Loucy (cell line): ENCODE data around the gene LCTL.
A peak's percentile ranks its signal among the peaks of the same experiment; 100 is the strongest.
"Not testable (repeated sequence)": the region's sequence is repeated elsewhere in the genome, so short reads cannot be mapped to it uniquely, and the experiment has no call there.

Experiments used
- H2AFZ ChIP-seq: fragments of 200-600 bp; sonication (generic); 2 replicates; pipeline ENCODE4 v1.6.0; 2016; ENCODE audit warnings: antibody characterized with exemption, mild to moderate bottlenecking, low read length, moderate library complexity
- H3F3A ChIP-seq: fragments of 200-600 bp; 2 replicates; pipeline ENCODE4 v1.6.0; 2016; ENCODE audit warnings: antibody characterized with exemption, low read depth, mild to moderate bottlenecking
- H3K27me3 ChIP-seq: fragments of 200-600 bp; sonication (generic); 2 replicates; pipeline ENCODE4 v1.6.1; 2014; ENCODE audit warnings: low read length, mild to moderate bottlenecking; ENCODE audit not compliant: insufficient read depth, poor library complexity, severe bottlenecking
- H3K36me3 ChIP-seq: fragments of 200-600 bp; sonication (generic); 2 replicates; pipeline ENCODE4 v1.6.1; 2016; ENCODE audit warnings: low read length; ENCODE audit not compliant: insufficient read depth
- H3K4me1 ChIP-seq: fragments of 200-600 bp; sonication (generic); 2 replicates; pipeline ENCODE4 v1.5.1; 2014; ENCODE audit warnings: low read length, mild to moderate bottlenecking; ENCODE audit not compliant: insufficient read depth, poor library complexity, severe bottlenecking
- H3K4me2 ChIP-seq: fragments of 200-600 bp; sonication (generic); 2 replicates; pipeline ENCODE4 v1.6.0; 2014; ENCODE audit warnings: antibody characterized with exemption, low read length, low read depth, mild to moderate bottlenecking; ENCODE audit not compliant: poor library complexity, severe bottlenecking
- H3K4me3 ChIP-seq: fragments of 200-600 bp; sonication (generic); 2 replicates; pipeline ENCODE4 v1.5.1; 2014; ENCODE audit warnings: low read length, mild to moderate bottlenecking, mixed read lengths; ENCODE audit not compliant: poor library complexity, severe bottlenecking
- H3K79me2 ChIP-seq: fragments of 200-600 bp; sonication (generic); 2 replicates; pipeline ENCODE4 v1.6.1; 2014; ENCODE audit warnings: low read length; ENCODE audit not compliant: insufficient read depth
- H3K9ac ChIP-seq: fragments of 200-600 bp; sonication (generic); 2 replicates; pipeline ENCODE4 v1.6.0; 2014; ENCODE audit warnings: mild to moderate bottlenecking, low read depth, low read length, moderate library complexity; ENCODE audit not compliant: poor library complexity, severe bottlenecking
- H3K9me2 ChIP-seq: fragments of 200-600 bp; sonication (generic); replicated peaks from 2 replicates; pipeline ENCODE4 v1.6.1; 2016; ENCODE audit warnings: low read depth, low read length, mixed read lengths
- H3K9me3 ChIP-seq: fragments of 200-600 bp; sonication (generic); 2 replicates; pipeline ENCODE4 v1.6.1; 2014; ENCODE audit warnings: mild to moderate bottlenecking, antibody characterized with exemption, low read length, low read depth; ENCODE audit not compliant: insufficient read depth
- H4K20me1 ChIP-seq: fragments of 200-600 bp; sonication (generic); 2 replicates; pipeline ENCODE4 v1.6.0; 2014; ENCODE audit warnings: antibody characterized with exemption, low read length, mild to moderate bottlenecking; ENCODE audit not compliant: insufficient read depth, poor library complexity, severe bottlenecking
- EZH2phosphoT487 ChIP-seq: fragments of 200-600 bp; IDR thresholded peaks from 2 replicates; pipeline ENCODE4 v1.6.1; 2018; ENCODE audit warnings: antibody characterized with exemption, mild to moderate bottlenecking, moderate library complexity, borderline replicate concordance
- TF ChIP-seq, protein P1 (sequence below): fragments of 200-600 bp; sonication (generic); conservative IDR thresholded peaks from 2 replicates; pipeline ENCODE4 v1.5.1; 2014; ENCODE audit warnings: mild to moderate bottlenecking, antibody characterized with exemption, low read length

LCTL gene

GRCh38 chr15:66502491-66502890 lies 63.3 kb downstream of the LCTL start:
- peaks cover 67% of the 10 kb centered on the region for H4K20me1 ChIP-seq
- H2AFZ ChIP-seq = no peak overlapping the region
- H3K9ac ChIP-seq = peak overlapping the region; percentile 97
- peaks cover 82% of the 10 kb centered on the region for H3K79me2 ChIP-seq
- peaks cover 7% of the 10 kb centered on the region for H3K27me3 ChIP-seq
- no peaks in the 10 kb centered on the region for H3K9me3 ChIP-seq
- H3K36me3 ChIP-seq = peaks cover 53% of the 10 kb centered on the region
- peak overlapping the region; percentile 99 for H3K4me3 ChIP-seq
- no peak for TF ChIP-seq EZH2phosphoT487
- H3K4me2 ChIP-seq = peak overlapping the region; percentile 88
- H3F3A ChIP-seq = peaks cover 27% of the 10 kb centered on the region
- no peaks in the 10 kb centered on the region for H3K9me2 ChIP-seq
- H3K4me1 ChIP-seq = peaks cover 43% of the 10 kb centered on the region

- not testable (repeated sequence) for H3K27me3 ChIP-seq, H3K9ac ChIP-seq, H3K4me3 ChIP-seq, H2AFZ ChIP-seq, H3K9me3 ChIP-seq, H3K9me2 ChIP-seq
- H3K4me1 ChIP-seq = peaks cover 36% of the 10 kb centered on the region
- peaks cover 27% of the 10 kb centered on the region for H3F3A ChIP-seq
- H3K79me2 ChIP-seq = peaks cover 83% of the 10 kb centered on the region
- H3K36me3 ChIP-seq = peaks cover 59% of the 10 kb centered on the region
- peaks cover 72% of the 10 kb centered on the region for H4K20me1 ChIP-seq
- H3K4me2 ChIP-seq = peak overlapping the region; percentile 88
Observed at GRCh38 chr15:66500346-66500745, 65.5 kb downstream of the LCTL start.

DNA sequence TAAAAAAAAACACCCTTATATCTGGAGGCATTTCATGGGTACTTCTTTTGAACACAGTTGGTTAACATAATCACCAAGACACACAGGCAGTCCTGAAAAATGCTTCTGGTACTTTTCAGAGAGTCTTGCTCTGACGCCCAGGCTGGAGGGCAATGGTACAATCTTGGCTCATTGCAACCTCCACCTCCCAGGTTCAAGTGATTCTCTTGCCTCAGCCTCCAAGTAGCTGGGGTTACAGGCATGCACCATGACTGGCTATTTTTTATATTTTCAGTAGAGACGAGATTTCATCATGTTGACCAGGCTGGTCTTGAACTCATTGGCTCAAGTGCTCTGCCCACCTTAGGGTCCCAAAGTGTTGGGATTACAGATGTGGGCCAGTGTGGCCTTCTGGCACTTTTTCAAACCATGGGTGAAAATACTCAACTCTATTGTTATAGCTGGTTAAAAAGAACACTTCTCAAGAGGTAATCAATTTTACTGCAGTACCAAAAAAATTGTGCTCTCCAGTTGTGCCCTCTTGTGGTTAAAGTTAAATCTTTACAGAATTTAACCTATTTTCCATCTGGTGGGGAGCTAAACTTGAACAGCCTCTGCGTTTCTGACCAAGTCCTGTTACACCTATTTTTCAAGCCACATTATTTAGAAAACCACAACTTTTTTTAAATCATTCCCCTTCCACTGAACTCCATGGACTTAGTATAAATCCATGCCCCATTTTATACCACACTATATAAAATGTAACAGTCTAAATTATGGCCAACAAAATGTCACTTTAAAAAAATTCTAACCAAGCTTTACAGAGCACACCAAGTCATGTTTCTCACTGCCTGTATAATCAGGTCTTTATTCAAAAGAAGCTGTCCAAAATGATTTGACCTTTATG lies 67.1 kb downstream of the LCTL start:
- H3K4me2 ChIP-seq = peak overlapping the region; percentile 37
- peaks cover 64% of the 10 kb centered on the region for H4K20me1 ChIP-seq
- H3K79me2 ChIP-seq = peaks cover 75% of the 10 kb centered on the region
- no peaks in the 10 kb centered on the region for H3K9me3 ChIP-seq
- no peaks in the 10 kb centered on the region for H3K9me2 ChIP-seq
- TF ChIP-seq, protein P1, sequence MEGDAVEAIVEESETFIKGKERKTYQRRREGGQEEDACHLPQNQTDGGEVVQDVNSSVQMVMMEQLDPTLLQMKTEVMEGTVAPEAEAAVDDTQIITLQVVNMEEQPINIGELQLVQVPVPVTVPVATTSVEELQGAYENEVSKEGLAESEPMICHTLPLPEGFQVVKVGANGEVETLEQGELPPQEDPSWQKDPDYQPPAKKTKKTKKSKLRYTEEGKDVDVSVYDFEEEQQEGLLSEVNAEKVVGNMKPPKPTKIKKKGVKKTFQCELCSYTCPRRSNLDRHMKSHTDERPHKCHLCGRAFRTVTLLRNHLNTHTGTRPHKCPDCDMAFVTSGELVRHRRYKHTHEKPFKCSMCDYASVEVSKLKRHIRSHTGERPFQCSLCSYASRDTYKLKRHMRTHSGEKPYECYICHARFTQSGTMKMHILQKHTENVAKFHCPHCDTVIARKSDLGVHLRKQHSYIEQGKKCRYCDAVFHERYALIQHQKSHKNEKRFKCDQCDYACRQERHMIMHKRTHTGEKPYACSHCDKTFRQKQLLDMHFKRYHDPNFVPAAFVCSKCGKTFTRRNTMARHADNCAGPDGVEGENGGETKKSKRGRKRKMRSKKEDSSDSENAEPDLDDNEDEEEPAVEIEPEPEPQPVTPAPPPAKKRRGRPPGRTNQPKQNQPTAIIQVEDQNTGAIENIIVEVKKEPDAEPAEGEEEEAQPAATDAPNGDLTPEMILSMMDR = peak; percentile 64
- no peak for TF ChIP-seq EZH2phosphoT487
- H2AFZ ChIP-seq = no peak overlapping the region
- H3K4me3 ChIP-seq = no peak overlapping the region
- peaks cover 74% of the 10 kb centered on the region for H3K36me3 ChIP-seq
- peaks cover 27% of the 10 kb centered on the region for H3F3A ChIP-seq
- no peak overlapping the region for H3K9ac ChIP-seq
- H3K27me3 ChIP-seq = peaks cover under 1% of the 10 kb centered on the region
- peaks cover 31% of the 10 kb centered on the region for H3K4me1 ChIP-seq
